HepG2 (cell line): ENCODE data around the gene CSPG5. TPM values are rescaled to one million over a fixed set of nuclear protein-coding genes. Genes with fewer than 3 reads are reported as not detected.

Experiments used
- HIVEP1 ChIP-seq: sonication (generic); formaldehyde crosslinking; IDR thresholded peaks from 2 replicates; pipeline ENCODE4 v1.4.0; 2020; ENCODE audit warnings: mild to moderate bottlenecking, missing genetic modification reagents
- MAZ ChIP-seq, 2 experiments: sonication (generic) in 1 of 2; formaldehyde crosslinking in 1 of 2; IDR thresholded peaks; 2 replicates each; pipeline versions ENCODE4 v1.5.0 to v1.6.1; 2012 to 2020; ENCODE audit warnings: low read depth in 2 of 2, mild to moderate bottlenecking in 2 of 2, borderline replicate concordance in 1 of 2, improper control_type of control experiment in 1 of 2, low read length in 1 of 2, missing genetic modification reagents in 1 of 2, moderate library complexity in 1 of 2
- NFKB2 ChIP-seq: sonication (generic); formaldehyde crosslinking; IDR thresholded peaks from 2 replicates; pipeline ENCODE4 v1.4.0; 2020; ENCODE audit warnings: missing genetic modification reagents, borderline replicate concordance
- SAP130 ChIP-seq: IDR thresholded peaks from 2 replicates; pipeline ENCODE4 v1.6.1; 2016; ENCODE audit warnings: low read depth
- STAG1 ChIP-seq: sonication (generic); formaldehyde crosslinking; IDR thresholded peaks from 2 replicates; pipeline ENCODE4 v1.4.0; 2020; ENCODE audit warnings: missing genetic modification reagents
- SYNCRIP ChIP-seq: fragments of 200-400 bp; formaldehyde crosslinking; IDR thresholded peaks from 2 replicates; pipeline ENCODE4 v1.6.1; 2018; ENCODE audit warnings: mild to moderate bottlenecking, low read depth, low read length; ENCODE audit not compliant: insufficient read depth
- ZFP1 ChIP-seq: IDR thresholded peaks from 2 replicates; pipeline ENCODE4 v1.6.1; 2016
- ZNF124 ChIP-seq: sonication (generic); formaldehyde crosslinking; IDR thresholded peaks from 2 replicates; pipeline ENCODE4 v1.4.0; 2020; ENCODE audit warnings: missing genetic modification reagents
- ZNF557 ChIP-seq: sonication (generic); formaldehyde crosslinking; IDR thresholded peaks from 2 replicates; pipeline ENCODE4 v1.4.0; 2020; ENCODE audit warnings: missing genetic modification reagents
- ZNF567 ChIP-seq: sonication (generic); formaldehyde crosslinking; IDR thresholded peaks from 2 replicates; pipeline ENCODE4 v1.8.1; 2023; ENCODE audit warnings: mild to moderate bottlenecking, missing genetic modification reagents, borderline replicate concordance
- ZNF605 ChIP-seq: sonication (generic); formaldehyde crosslinking; IDR thresholded peaks from 2 replicates; pipeline ENCODE4 v1.8.0; 2022; ENCODE audit warnings: mild to moderate bottlenecking, missing genetic modification reagents
- ZNF614 ChIP-seq: IDR thresholded peaks from 2 replicates; pipeline ENCODE4 v1.6.1; 2018; ENCODE audit warnings: missing biosample characterization, missing genetic modification reagents, inconsistent platforms, borderline replicate concordance
- ZNF672 ChIP-seq: sonication (generic); formaldehyde crosslinking; IDR thresholded peaks from 2 replicates; pipeline ENCODE4 v1.8.1; 2022; ENCODE audit warnings: missing genetic modification reagents
- ZNF747 ChIP-seq: sonication (generic); formaldehyde crosslinking; IDR thresholded peaks from 2 replicates; pipeline ENCODE4 v1.8.1; 2023; ENCODE audit warnings: missing genetic modification reagents, mild to moderate bottlenecking, borderline replicate concordance
- ZNF75D ChIP-seq: sonication (generic); formaldehyde crosslinking; IDR thresholded peaks from 2 replicates; pipeline ENCODE4 v1.8.1; 2023; ENCODE audit warnings: missing genetic modification reagents, mild to moderate bottlenecking, borderline replicate concordance
- polyA plus RNA-seq, 8 experiments: library from polyadenylated mRNA; depleted of rRNA in 3 of 8; stranded (reverse) in 7 of 8; unstranded in 1 of 8; fragments of >200 nt; fragmentation: Illumina TruSeq in 4 of 8; extraction: Trizol in 4 of 8; gene quantifications; 2 replicates each; pipeline versions ENCODE4 v1.2.1 to v1.2.3, GENCODE V29; 2011 to 2016; ENCODE audit warnings: low read depth in 4 of 8, missing spikeins in 1 of 8, mixed read lengths in 1 of 8; ENCODE audit not compliant: insufficient read depth in 1 of 8
- total RNA-seq, 5 experiments: library from RNA; depleted of rRNA; stranded (reverse); fragments of >200 nt; fragmentation: Illumina TruSeq; extraction: Trizol; gene quantifications; 2 replicates each; pipeline ENCODE4 v1.2.3, GENCODE V29; 2016; ENCODE audit warnings: low read depth in 1 of 5
- TF ChIP-seq, protein P1 (sequence below): sonication (generic); formaldehyde crosslinking; IDR thresholded peaks from 2 replicates; pipeline ENCODE4 v1.4.0; 2020; ENCODE audit warnings: missing genetic modification reagents
- TF ChIP-seq, protein P2 (sequence below): sonication (generic); formaldehyde crosslinking; IDR thresholded peaks from 2 replicates; pipeline ENCODE4 v1.8.0; 2022; ENCODE audit warnings: mild to moderate bottlenecking, missing genetic modification reagents
- TF ChIP-seq, protein P3 (sequence below): sonication (generic); formaldehyde crosslinking; IDR thresholded peaks from 2 replicates; pipeline ENCODE4 v1.5.1; 2020; ENCODE audit warnings: missing genetic modification reagents, mild to moderate bottlenecking, borderline replicate concordance
- TF ChIP-seq, protein P4 (sequence below): sonication (generic); formaldehyde crosslinking; IDR thresholded peaks from 2 replicates; pipeline ENCODE4 v1.9.0; 2021; ENCODE audit warnings: missing genetic modification reagents, mild to moderate bottlenecking, borderline replicate concordance
- TF ChIP-seq, protein P5 (sequence below): sonication (generic); formaldehyde crosslinking; IDR thresholded peaks from 2 replicates; pipeline ENCODE4 v1.5.0; 2020; ENCODE audit warnings: mild to moderate bottlenecking, missing genetic modification reagents

Gene CSPG5
- total and polyA plus RNA-seq, 2 of the 13 experiments (the other 11 are each of a cell fraction or from before 2014, with no cell fraction given) = 0.07 to 0.15 TPM

DNA sequence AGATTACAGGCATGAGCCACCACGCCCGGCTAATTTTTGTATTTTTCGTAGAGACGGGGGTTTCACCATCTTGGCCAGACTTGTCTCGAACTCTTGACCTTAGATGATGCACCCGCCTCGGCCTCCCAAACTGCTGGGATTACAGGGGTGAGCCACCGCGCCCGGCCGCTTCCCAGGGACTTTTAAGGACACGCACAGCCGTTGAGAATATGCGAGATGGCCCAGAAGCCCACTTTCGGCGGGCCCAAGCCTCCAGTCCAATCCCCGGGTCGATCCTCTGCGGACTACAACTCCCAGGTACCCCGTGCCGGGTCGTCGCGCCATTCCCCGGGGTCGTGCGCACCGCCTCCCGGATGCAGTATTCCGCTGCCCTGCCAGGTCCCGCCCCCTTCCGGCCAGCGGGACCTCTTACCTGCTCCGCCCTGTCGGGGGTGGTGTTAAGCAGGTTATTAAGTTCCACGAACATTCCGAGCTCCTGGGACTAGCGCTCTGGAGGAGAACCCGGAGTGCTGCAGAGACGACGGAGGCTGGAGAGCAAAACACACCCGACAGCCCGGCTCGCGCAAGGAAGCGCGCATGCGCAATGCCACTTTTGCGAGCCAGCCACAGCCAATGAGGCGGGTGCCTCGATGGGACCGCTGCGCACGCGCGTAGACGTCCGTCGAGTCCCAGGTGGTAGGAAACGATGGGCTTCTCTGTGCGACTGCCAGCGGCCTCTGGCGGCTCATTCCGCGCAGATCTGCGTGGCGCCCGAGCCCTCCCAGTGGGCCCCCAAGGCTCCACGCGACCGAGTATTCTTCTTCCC, 65.3 kb downstream of the CSPG5 start, which contains the start of gene ELP6 (continued):
- TF ChIP-seq, protein P1, sequence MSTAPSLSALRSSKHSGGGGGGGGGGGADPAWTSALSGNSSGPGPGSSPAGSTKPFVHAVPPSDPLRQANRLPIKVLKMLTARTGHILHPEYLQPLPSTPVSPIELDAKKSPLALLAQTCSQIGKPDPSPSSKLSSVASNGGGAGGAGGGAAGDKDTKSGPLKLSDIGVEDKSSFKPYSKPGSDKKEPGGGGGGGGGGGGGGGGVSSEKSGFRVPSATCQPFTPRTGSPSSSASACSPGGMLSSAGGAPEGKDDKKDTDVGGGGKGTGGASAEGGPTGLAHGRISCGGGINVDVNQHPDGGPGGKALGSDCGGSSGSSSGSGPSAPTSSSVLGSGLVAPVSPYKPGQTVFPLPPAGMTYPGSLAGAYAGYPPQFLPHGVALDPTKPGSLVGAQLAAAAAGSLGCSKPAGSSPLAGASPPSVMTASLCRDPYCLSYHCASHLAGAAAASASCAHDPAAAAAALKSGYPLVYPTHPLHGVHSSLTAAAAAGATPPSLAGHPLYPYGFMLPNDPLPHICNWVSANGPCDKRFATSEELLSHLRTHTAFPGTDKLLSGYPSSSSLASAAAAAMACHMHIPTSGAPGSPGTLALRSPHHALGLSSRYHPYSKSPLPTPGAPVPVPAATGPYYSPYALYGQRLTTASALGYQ (CRISPR knock-in tag) = peak; percentile 68; the same call in 1 of the 2 replicates
- TF ChIP-seq SAP130 (peak; percentile 85), ZNF614 (CRISPR knock-in tag) (peak; percentile 70; the same call in 1 of the 2 replicates), MAZ (IDR thresholded peaks at IDR 0.05; ENCODE audit: borderline replicate concordance, low read depth, low read length) (peak; percentile 68), MAZ (CRISPR knock-in tag; IDR thresholded peaks at IDR 0.05; ENCODE audit: low read depth) (peak; percentile 49; the same call in 1 of the 2 replicates), ZNF557 (no peak), HIVEP1 (CRISPR knock-in tag) (peak; percentile 87), ZNF124 (CRISPR knock-in tag) (0 out of 2 replicates have a peak, but pooled peaks have one; percentile 81), ZNF672 (CRISPR knock-in tag) (no peak), ZNF747 (CRISPR knock-in tag) (peak; percentile 52; the same call in 1 of the 2 replicates), STAG1 (CRISPR knock-in tag) (peak; percentile 84), ZNF75D (no peak), SYNCRIP (no peak), ZFP1 (CRISPR knock-in tag) (no peak), NFKB2 (CRISPR knock-in tag) (no peak; the same call in 1 of the 2 replicates), ZNF567 (CRISPR knock-in tag) (0 out of 2 replicates have a peak, but pooled peaks have one; percentile 87), ZNF605 (CRISPR knock-in tag) (peak; percentile 83)
- TF ChIP-seq, protein P2, sequence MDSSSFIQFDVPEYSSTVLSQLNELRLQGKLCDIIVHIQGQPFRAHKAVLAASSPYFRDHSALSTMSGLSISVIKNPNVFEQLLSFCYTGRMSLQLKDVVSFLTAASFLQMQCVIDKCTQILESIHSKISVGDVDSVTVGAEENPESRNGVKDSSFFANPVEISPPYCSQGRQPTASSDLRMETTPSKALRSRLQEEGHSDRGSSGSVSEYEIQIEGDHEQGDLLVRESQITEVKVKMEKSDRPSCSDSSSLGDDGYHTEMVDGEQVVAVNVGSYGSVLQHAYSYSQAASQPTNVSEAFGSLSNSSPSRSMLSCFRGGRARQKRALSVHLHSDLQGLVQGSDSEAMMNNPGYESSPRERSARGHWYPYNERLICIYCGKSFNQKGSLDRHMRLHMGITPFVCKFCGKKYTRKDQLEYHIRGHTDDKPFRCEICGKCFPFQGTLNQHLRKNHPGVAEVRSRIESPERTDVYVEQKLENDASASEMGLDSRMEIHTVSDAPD = 0 out of 2 replicates have a peak, but pooled peaks have one; percentile 33
- TF ChIP-seq, protein P3, sequence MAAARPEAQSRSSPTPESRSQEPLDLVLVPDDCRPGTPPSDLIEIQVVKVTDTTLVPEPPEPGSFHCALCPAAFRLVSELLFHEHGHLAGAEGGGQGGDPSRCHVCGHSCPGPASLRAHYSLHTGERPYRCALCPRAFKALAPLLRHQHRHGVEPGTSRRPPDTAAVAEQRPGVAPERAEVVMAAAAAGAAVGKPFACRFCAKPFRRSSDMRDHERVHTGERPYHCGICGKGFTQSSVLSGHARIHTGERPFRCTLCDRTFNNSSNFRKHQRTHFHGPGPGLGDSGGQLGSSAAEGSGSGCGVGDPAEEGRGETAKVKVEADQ (CRISPR knock-in tag) = peak; percentile 90
- TF ChIP-seq, protein P4, sequence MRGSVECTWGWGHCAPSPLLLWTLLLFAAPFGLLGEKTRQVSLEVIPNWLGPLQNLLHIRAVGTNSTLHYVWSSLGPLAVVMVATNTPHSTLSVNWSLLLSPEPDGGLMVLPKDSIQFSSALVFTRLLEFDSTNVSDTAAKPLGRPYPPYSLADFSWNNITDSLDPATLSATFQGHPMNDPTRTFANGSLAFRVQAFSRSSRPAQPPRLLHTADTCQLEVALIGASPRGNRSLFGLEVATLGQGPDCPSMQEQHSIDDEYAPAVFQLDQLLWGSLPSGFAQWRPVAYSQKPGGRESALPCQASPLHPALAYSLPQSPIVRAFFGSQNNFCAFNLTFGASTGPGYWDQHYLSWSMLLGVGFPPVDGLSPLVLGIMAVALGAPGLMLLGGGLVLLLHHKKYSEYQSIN (CRISPR knock-in tag) = no peak
- TF ChIP-seq, protein P5, sequence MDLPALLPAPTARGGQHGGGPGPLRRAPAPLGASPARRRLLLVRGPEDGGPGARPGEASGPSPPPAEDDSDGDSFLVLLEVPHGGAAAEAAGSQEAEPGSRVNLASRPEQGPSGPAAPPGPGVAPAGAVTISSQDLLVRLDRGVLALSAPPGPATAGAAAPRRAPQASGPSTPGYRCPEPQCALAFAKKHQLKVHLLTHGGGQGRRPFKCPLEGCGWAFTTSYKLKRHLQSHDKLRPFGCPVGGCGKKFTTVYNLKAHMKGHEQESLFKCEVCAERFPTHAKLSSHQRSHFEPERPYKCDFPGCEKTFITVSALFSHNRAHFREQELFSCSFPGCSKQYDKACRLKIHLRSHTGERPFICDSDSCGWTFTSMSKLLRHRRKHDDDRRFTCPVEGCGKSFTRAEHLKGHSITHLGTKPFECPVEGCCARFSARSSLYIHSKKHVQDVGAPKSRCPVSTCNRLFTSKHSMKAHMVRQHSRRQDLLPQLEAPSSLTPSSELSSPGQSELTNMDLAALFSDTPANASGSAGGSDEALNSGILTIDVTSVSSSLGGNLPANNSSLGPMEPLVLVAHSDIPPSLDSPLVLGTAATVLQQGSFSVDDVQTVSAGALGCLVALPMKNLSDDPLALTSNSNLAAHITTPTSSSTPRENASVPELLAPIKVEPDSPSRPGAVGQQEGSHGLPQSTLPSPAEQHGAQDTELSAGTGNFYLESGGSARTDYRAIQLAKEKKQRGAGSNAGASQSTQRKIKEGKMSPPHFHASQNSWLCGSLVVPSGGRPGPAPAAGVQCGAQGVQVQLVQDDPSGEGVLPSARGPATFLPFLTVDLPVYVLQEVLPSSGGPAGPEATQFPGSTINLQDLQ (CRISPR knock-in tag) = peak; percentile 85
